ENCODE data around the gene KCND2.

- TF ChIP-seq POLR2AphosphoS5 (IDR thresholded peaks at IDR 0.05; ENCODE audit: low read depth, low read length) (no peak), REST (IDR thresholded peaks at IDR 0.05; ENCODE audit: insufficient read depth in 1 of 2, low read depth in 2 of 2, low read length in 1 of 2) (no peak), SIN3A (IDR thresholded peaks at IDR 0.05; ENCODE audit: borderline replicate concordance, insufficient read depth, low read depth, low read length) (no peak)
- TF ChIP-seq, protein P1, sequence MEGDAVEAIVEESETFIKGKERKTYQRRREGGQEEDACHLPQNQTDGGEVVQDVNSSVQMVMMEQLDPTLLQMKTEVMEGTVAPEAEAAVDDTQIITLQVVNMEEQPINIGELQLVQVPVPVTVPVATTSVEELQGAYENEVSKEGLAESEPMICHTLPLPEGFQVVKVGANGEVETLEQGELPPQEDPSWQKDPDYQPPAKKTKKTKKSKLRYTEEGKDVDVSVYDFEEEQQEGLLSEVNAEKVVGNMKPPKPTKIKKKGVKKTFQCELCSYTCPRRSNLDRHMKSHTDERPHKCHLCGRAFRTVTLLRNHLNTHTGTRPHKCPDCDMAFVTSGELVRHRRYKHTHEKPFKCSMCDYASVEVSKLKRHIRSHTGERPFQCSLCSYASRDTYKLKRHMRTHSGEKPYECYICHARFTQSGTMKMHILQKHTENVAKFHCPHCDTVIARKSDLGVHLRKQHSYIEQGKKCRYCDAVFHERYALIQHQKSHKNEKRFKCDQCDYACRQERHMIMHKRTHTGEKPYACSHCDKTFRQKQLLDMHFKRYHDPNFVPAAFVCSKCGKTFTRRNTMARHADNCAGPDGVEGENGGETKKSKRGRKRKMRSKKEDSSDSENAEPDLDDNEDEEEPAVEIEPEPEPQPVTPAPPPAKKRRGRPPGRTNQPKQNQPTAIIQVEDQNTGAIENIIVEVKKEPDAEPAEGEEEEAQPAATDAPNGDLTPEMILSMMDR (IDR thresholded peaks at IDR 0.05): no peak
These were observed 437.0 kb downstream of the KCND2 start for GRCh38 chr7:120709972-120710320.

All from Panc1 (cell line).